Spleen (tissue), 7 donors: ENCODE data around the gene PAK4.

Experiments
- POLR2A ChIP-seq, 3 donors: fragments of 450-650 bp; IDR thresholded peaks; one replicate each; pipeline ENCODE4 v1.5.1; 2017; ENCODE audit warnings: antibody characterized with exemption in 3 of 3, mild to moderate bottlenecking in 1 of 3
- POLR2AphosphoS5 ChIP-seq, 3 donors: sonication (generic); formaldehyde crosslinking; IDR thresholded peaks; one replicate each; pipeline ENCODE4 v1.5.1; 2017; ENCODE audit warnings: antibody characterized with exemption in 3 of 3
- TF ChIP-seq, protein P1 (sequence below), 11 experiments: fragments of 200-600 bp in 7 of 11; fragments of 450-650 bp in 4 of 11; sonication (generic) in 4 of 11; IDR thresholded peaks in 8 of 11; conservative IDR thresholded peaks in 3 of 11; 1 replicate in 7 of 11; 2 replicates in 4 of 11; pipeline versions ENCODE4 v1.4.0 to v1.8.0; 2016 to 2021; ENCODE audit warnings: antibody characterized with exemption in 11 of 11, inconsistent platforms in 4 of 11, mild to moderate bottlenecking in 1 of 11
- donor health status: DM: no; HTN: no; CAD: no; lungs with moderate emphysema.
- donor health status: DM: no; HTN: no; CAD: no.
- donor health status: DM: no; HTN: no; CAD: no.

DNA sequence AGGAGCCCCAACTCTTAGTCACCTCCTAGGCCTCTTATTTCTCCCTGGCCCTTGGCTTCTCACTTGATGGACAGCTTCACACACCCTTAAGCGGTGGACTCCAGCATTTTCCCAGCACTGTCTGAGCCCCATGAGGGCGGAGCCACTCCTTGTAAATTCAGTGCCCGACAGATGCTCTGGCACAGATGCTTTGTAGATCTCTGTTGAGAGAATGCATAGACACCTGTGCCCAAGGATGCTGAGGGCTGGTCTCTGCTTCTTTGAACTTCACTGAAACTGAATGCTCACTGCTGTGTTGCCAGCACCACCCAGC lies 75.2 kb downstream of the PAK4 start:
- TF ChIP-seq POLR2AphosphoS5 (IDR thresholded peaks at IDR 0.05) (no peak), POLR2A (IDR thresholded peaks at IDR 0.05) (no peak)
- TF ChIP-seq, protein P1, sequence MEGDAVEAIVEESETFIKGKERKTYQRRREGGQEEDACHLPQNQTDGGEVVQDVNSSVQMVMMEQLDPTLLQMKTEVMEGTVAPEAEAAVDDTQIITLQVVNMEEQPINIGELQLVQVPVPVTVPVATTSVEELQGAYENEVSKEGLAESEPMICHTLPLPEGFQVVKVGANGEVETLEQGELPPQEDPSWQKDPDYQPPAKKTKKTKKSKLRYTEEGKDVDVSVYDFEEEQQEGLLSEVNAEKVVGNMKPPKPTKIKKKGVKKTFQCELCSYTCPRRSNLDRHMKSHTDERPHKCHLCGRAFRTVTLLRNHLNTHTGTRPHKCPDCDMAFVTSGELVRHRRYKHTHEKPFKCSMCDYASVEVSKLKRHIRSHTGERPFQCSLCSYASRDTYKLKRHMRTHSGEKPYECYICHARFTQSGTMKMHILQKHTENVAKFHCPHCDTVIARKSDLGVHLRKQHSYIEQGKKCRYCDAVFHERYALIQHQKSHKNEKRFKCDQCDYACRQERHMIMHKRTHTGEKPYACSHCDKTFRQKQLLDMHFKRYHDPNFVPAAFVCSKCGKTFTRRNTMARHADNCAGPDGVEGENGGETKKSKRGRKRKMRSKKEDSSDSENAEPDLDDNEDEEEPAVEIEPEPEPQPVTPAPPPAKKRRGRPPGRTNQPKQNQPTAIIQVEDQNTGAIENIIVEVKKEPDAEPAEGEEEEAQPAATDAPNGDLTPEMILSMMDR (IDR thresholded peaks at IDR 0.05 in 8 of 11, conservative IDR thresholded peaks at IDR 0.05 in 3 of 11), result no peak
